ENCODE data around the gene RBCK1. TPM values are rescaled to one million over a fixed set of nuclear protein-coding genes. Genes with fewer than 3 reads are reported as not detected.

The RBCK1 gene
- total RNA-seq (100 to 1,000 TPM in 4 of 7 donors, 10 to 100 TPM in 3; 90.2 to 124 (median 105) TPM), polyA plus RNA-seq (100 to 1,000 TPM in 1 of 3 donors, 10 to 100 TPM in 2; 78.6 to 152 (median 98.9) TPM)
- long read RNA-seq, donor 1, transcript RBCK1-202 (12 exons, 2,774 nt): minor isoform, 6 of 23 reads
- long read RNA-seq, donor 1, transcript RBCK1-213 (3 exons, 1,200 nt): major isoform, 15 of 23 reads
- long read RNA-seq, donor 1, partial matches to known transcripts: 0 of 23 reads
- long read RNA-seq, donor 1, other reads (novel, unspliced or antisense): 0 of 23 reads
- long read RNA-seq, donor 2, transcript RBCK1-213 (3 exons, 1,200 nt): major isoform, 10 of 17 reads
- long read RNA-seq, donor 2, transcript RBCK1-202 (12 exons, 2,774 nt): minor isoform, 5 of 17 reads
- long read RNA-seq, donor 2, partial matches to known transcripts: 0 of 17 reads
- long read RNA-seq, donor 2, other reads (novel, unspliced or antisense): 0 of 17 reads

GRCh38 chr20:407953-408842, at the start of gene RBCK1:
Gene RBCK1, plus strand, starts transcription at chr20:408299. Its CDS starts 459 bp downstream, at chr20:408758.
- H3K9me3 ChIP-seq: no peaks in the 10 kb centered on the region
- DNase-seq: peak; percentile 97
- H3K4me1 ChIP-seq: peaks cover 17 to 56% (median 35%) of the 10 kb centered on the region in 6 donors
- TF ChIP-seq CTCF (IDR thresholded peaks at IDR 0.05 in 8 of 11, conservative IDR thresholded peaks at IDR 0.05 in 3 of 11) (peak in 2 of 11 experiments; percentile 5 to 8), POLR2A (IDR thresholded peaks at IDR 0.05) (peak in 1 of 3 donors; percentile 15), POLR2AphosphoS5 (IDR thresholded peaks at IDR 0.05) (peak; percentile 70 to 84 (median 75))
- peak within 1 kb of the TSS; percentile 66 to 99 (median 96) for H3K4me3 ChIP-seq
- peak within 1 kb of the TSS; percentile 88 to 99 (median 96) for H3K27ac ChIP-seq
- no peaks in the 10 kb centered on the region for H3K27me3 ChIP-seq (replicated peaks in 1 of 7)
- WGBS, 5 donors: 0 to 1% (median 0%) methylated on average over 35 to 81 of the region's 87 CpGs
- peaks cover 0 to 36% (median 27%) of the 10 kb centered on the region in 6 donors for H3K36me3 ChIP-seq
- intact Hi-C loops (cut with DNase I; ENCODE audit: low total_unique reads): no loop called here

- WGBS, 5 donors: 84 to 94% (median 88%) methylated on average over 4 of the region's 4 CpGs
- no peak overlapping the region for H3K27ac ChIP-seq
- intact Hi-C loops (cut with DNase I; ENCODE audit: low total_unique reads): loop anchor here (10.0 kb wide), 1 partner anchor 76 kb away; no protein-coding TSS in a partner anchor
These were observed 49.1 kb upstream of the RBCK1 start for GRCh38 chr20:358891-359555.

GRCh38 chr20:361561-361960, 46.5 kb upstream of the RBCK1 start:
- intact Hi-C loops (cut with DNase I; ENCODE audit: low total_unique reads): no loop called here
- H3K27me3 ChIP-seq (replicated peaks in 1 of 7): no peaks in the 10 kb centered on the region
- H3K4me1 ChIP-seq: peaks cover 0 to 42% (median 21%) of the 10 kb centered on the region in 6 donors
- no peaks in the 10 kb centered on the region for H3K9me3 ChIP-seq
- no peak for DNase-seq
- H3K4me3 ChIP-seq: no peak overlapping the region
- TF ChIP-seq POLR2A (IDR thresholded peaks at IDR 0.05): no peak
- no peak for TF ChIP-seq POLR2AphosphoS5 (IDR thresholded peaks at IDR 0.05)
- no peak for TF ChIP-seq CTCF (IDR thresholded peaks at IDR 0.05 in 8 of 11, conservative IDR thresholded peaks at IDR 0.05 in 3 of 11)
- no peak overlapping the region for H3K27ac ChIP-seq
- no peaks in the 10 kb centered on the region for H3K36me3 ChIP-seq
- WGBS, 5 donors: 76 to 89% (median 82%) methylated on average over 8 of the region's 8 CpGs

More at GRCh38 chr20:358891-359555, 49.1 kb upstream of the RBCK1 start:
- Histone ChIP-seq H3K4me1 (peaks cover 0 to 34% (median 23%) of the 10 kb centered on the region in 6 donors), H3K27me3 (replicated peaks in 1 of 7) (no peaks in the 10 kb centered on the region), H3K4me3 (no peak overlapping the region), H3K36me3 (no peaks in the 10 kb centered on the region), H3K9me3 (no peaks in the 10 kb centered on the region)
- TF ChIP-seq POLR2A (IDR thresholded peaks at IDR 0.05): no peak
- no peak for TF ChIP-seq CTCF (IDR thresholded peaks at IDR 0.05 in 8 of 11, conservative IDR thresholded peaks at IDR 0.05 in 3 of 11)
- TF ChIP-seq POLR2AphosphoS5 (IDR thresholded peaks at IDR 0.05): no peak
- DNase-seq: no peak
